HG02973 (cell line): Measurements from ENCODE around the gene CFAP100.

Source experiments
- ATAC-seq: cut with Tn5 transposase; IDR thresholded peaks from one replicate; pipeline ENCODE4 v1.9.1; 2021; ENCODE audit warnings: moderate library complexity; ENCODE audit not compliant: unreplicated experiment

Gene CFAP100

DNA sequence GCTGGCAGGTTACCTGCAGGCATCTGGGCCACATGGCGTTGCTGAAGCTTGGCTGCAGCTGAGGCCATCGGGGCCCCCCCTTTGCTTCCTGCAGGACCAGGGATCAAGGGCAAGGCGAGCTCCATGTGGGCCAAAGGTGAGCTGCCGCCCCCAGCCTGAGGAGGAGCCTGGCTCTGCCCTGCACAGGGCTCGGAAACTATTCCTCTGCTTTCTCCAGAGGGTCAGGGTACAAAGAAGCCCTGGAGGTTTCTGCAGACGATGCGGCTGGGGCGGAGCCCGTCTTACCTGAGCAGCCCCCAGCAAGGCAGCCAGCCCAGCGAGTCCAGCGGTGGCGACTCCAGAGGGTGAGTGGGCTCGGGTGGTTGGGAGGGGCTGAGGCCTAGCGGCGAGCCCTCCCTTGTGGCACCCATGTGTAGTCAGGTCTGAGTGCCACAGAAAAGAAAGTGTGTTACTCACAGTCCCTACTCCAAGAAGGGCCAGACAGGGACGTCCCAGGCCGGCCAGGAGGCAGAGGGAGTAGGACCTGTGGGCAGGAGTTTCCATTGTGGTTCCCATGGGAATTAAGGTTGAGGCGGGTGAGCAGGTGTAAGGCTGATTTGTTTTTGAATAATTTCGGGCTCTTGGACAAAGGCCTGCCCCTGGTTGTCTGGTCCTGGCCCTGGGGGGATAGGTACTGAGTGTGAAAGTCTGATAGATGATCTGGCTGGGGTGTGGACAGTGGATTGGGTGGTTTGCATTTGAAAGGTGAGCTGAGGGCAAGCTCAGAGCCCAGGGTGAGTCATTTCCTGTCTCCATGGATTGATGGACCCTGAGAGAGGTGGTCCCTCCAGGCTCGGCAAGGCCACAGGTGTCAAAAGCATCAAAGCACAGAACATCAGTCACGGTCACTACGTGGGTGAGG is 25.4 kb downstream of the CFAP100 start:
- no peak for ATAC-seq

- ATAC-seq, result no peak
These were observed 26.9 kb downstream of the CFAP100 start for GRCh38 chr3:126421573-126422119.

DNA sequence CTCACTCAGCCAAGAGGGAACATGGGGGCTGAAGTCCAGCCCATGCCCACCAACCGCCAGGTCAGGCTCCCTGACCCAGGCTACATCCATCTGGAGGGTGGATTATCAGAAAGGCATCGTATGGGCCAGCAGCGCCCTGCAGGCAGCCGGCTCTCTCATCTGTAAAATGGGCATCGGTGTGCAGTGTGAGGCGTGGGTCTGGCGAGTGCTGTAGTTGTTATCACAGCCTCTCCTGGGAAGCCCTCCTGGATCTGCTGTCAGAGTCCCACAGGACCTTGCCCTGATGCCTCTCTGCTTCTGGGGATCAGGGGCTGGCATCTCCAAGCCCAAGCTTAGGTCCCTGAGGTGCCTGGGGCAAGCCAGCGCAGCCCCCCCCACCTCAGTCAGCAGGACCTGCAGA is 27.4 kb downstream of the CFAP100 start:
- ATAC-seq, result no peak

DNA sequence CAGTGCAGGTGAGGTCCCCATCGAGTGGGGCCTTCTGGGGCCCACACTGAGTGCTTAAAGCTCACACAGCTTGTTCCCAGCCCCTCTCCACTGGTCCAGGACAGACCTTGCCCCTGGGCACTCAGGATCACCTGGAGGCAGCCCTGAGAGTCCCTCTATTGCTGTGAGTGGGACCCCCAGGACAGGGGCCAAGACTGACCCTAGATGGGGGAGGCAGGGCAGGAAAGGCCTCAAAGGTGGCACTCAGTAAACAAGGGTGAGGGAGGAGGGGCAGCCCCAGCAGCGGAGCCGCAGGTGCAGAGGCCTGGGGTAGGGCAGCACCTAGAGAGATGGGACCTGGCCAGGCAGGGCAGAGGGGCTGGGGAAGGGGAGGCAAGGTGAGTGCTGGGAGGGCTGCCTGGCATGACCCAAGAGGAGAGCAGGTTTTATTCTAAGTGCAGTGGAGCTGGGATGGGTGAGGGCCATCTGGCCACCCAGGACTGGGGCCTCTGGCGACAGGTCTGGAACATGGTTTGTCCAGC is 27.9 kb downstream of the CFAP100 start:
- ATAC-seq, result no peak

GRCh38 chr3:126423191-126424038 is 28.7 kb downstream of the CFAP100 start:
- ATAC-seq, result no peak

GRCh38 chr3:126424039-126424717 is 29.5 kb downstream of the CFAP100 start:
- no peak for ATAC-seq

- no peak for ATAC-seq
These were observed 30.0 kb downstream of the CFAP100 start for GRCh38 chr3:126424751-126425150.

- ATAC-seq, result no peak
These were observed 36.4 kb downstream of the CFAP100 start for GRCh38 chr3:126431103-126431534.

- ATAC-seq, result no peak
These were observed 37.8 kb downstream of the CFAP100 start for GRCh38 chr3:126432361-126433104.

GRCh38 chr3:126433105-126433430 is 38.4 kb downstream of the CFAP100 start:
- no peak for ATAC-seq

DNA sequence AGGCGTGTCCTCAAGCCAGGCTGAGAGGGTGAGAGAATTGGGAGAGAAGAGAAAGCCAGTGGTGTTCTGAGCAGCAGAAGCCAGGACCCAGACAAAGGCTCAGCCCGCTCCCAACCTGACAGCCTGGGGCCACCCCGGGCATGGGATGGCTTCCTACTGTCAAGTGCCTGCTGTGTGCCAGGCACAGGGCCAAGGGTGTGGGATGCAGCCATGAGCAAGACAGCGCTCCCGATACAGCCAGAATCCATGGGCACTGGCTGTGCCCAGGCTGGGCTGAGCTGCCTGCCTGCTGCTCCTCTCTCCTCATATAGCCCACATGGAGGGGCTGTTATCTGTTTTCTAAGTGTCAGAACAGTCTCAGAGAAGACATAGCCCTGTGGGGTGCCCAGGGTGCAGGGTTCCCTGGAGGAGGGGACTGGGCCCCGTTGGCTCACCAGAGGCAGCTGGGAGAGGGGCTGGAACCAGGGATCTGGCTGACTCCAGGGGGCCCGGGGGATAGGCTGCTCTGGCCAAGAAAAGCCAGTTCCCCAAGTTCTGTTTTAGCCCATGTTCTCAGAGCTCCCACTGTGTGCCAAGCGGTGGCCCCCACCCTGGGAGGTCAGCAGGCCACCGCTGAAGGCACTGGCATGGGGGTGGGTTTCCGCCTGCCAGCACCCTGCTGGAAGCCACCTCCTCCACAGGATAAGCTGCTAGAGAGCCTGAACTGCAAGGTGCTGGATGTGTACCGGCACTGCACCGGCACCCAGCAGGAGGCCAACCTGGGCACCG is 39.0 kb downstream of the CFAP100 start:
- ATAC-seq, result no peak

- no peak for ATAC-seq
These were observed 39.5 kb downstream of the CFAP100 start for GRCh38 chr3:126434264-126434590.

GRCh38 chr3:126434931-126435411 is 40.3 kb downstream of the CFAP100 start:
- no peak for ATAC-seq

GRCh38 chr3:126435456-126436315 is 41.0 kb downstream of the CFAP100 start:
- ATAC-seq, result no peak

GRCh38 chr3:126436826-126437717 is 42.4 kb downstream of the CFAP100 start:
- ATAC-seq, result no peak

- ATAC-seq, result no peak
These were observed 43.5 kb downstream of the CFAP100 start for GRCh38 chr3:126438186-126438585.

- no peak for ATAC-seq
These were observed 44.0 kb downstream of the CFAP100 start for GRCh38 chr3:126438746-126439145.
